ENCODE measurements around the gene PRPF40A. TPM values are rescaled to one million over a fixed set of nuclear protein-coding genes. Genes with fewer than 3 reads are reported as not detected.

Gene PRPF40A
- total and polyA plus RNA-seq, 2 experiments from 2014 or later, result 101 to 125 TPM

- Histone ChIP-seq H3K27ac (no peak overlapping the region), H3K4me3 (no peak overlapping the region), H2AFZ (no peak overlapping the region), H3K9me3 (ENCODE audit: low read depth) (no peaks in the 10 kb centered on the region), H3K27me3 (no peaks in the 10 kb centered on the region), H3K9me2 (replicated peaks; ENCODE audit: insufficient read depth) (no peaks in the 10 kb centered on the region), H4K20me1 (ENCODE audit: insufficient read depth, poor library complexity, severe bottlenecking) (peaks cover 38% of the 10 kb centered on the region), H3K4me2 (peak overlapping the region; percentile 81), H3K79me2 (peaks cover 81% of the 10 kb centered on the region), H3K36me3 (replicated peaks; ENCODE audit: insufficient read depth, low read depth) (peaks cover 6% of the 10 kb centered on the region), H3K4me1 (ENCODE audit: insufficient read depth) (peaks cover 22% of the 10 kb centered on the region)
- TF ChIP-seq CTCF (IDR thresholded peaks at IDR 0.05; ENCODE audit: poor library complexity) (no peak), EZH2 (IDR thresholded peaks at IDR 0.05; ENCODE audit: borderline replicate concordance) (no peak), EZH2phosphoT487 (IDR thresholded peaks at IDR 0.05; ENCODE audit: low read depth, severe bottlenecking, unreplicated experiment) (no peak)
- DNase-seq (ENCODE audit: low spot score), result no peak
- 95% methylated on average over 1 of the region's 1 CpG for WGBS (ENCODE audit: low lambda C conversion rate, missing lambda C conversion rate)
Observed at GRCh38 chr2:152715112-152715511, 2.1 kb downstream of the PRPF40A start.

DNA sequence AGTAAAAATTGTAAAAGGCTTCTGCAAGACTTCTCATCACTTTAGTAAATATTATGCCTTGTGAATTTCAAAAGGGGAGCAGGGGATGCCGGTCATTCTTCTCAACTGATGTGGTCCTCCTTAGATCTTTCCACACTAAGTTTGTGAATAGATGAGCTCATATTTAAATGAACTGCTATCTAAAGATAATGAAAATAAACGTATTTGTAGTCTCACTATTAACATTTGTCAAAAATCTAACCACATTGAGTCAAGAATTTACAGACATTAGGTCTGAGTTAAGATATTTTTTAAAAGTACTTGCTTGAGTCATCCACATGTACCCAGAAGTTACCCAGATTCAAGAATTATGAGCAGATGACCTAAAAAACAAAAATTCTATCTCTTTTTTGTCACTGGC is 6.5 kb downstream of the PRPF40A start:
- no peak for TF ChIP-seq EZH2 (IDR thresholded peaks at IDR 0.05; ENCODE audit: borderline replicate concordance)
- no peak for DNase-seq (ENCODE audit: low spot score)
- peaks cover 100% of the 10 kb centered on the region for H3K79me2 ChIP-seq
- H3K27me3 ChIP-seq, result no peaks in the 10 kb centered on the region
- H3K4me2 ChIP-seq, result no peak overlapping the region
- peaks cover 9% of the 10 kb centered on the region for H3K4me1 ChIP-seq (ENCODE audit: insufficient read depth)
- no peak overlapping the region for H3K4me3 ChIP-seq
- no peak overlapping the region for H3K27ac ChIP-seq
- peaks cover 6% of the 10 kb centered on the region for H3K36me3 ChIP-seq (replicated peaks; ENCODE audit: insufficient read depth, low read depth)
- H3K9me3 ChIP-seq (ENCODE audit: low read depth), result no peaks in the 10 kb centered on the region
- H4K20me1 ChIP-seq (ENCODE audit: insufficient read depth, poor library complexity, severe bottlenecking), result peaks cover 62% of the 10 kb centered on the region
- no peaks in the 10 kb centered on the region for H3K9me2 ChIP-seq (replicated peaks; ENCODE audit: insufficient read depth)
- 90% methylated on average over 2 of the region's 2 CpGs for WGBS (ENCODE audit: low lambda C conversion rate, missing lambda C conversion rate)
- H2AFZ ChIP-seq, result no peak overlapping the region

DNA sequence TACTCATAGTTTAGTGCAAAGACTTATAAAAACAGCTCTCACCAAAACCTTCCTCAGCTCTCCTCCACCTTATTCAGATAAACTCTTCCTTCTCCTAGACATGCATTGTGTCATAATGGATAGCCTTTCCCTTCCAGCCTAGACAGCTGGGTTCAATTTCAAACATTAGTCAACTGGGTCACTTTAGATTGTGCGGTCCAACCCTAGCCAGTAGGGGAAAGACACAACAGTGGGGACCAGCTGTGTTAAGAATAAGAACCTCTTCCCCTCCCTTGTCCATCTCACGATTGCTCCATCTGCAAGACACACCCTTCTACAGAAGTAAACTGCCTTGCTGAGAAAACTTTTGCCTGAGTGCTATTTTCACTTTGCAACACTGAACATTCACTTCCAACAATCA is 8.5 kb downstream of the PRPF40A start:
- no peak for DNase-seq (ENCODE audit: low spot score)
- Histone ChIP-seq H4K20me1 (ENCODE audit: insufficient read depth, poor library complexity, severe bottlenecking) (peaks cover 62% of the 10 kb centered on the region), H3K9me2 (replicated peaks; ENCODE audit: insufficient read depth) (no peaks in the 10 kb centered on the region), H3K36me3 (replicated peaks; ENCODE audit: insufficient read depth, low read depth) (peaks cover 6% of the 10 kb centered on the region), H3K27me3 (no peaks in the 10 kb centered on the region), H3K4me3 (no peak overlapping the region), H3K79me2 (peaks cover 100% of the 10 kb centered on the region), H3K4me2 (no peak overlapping the region), H2AFZ (no peak overlapping the region), H3K9me3 (ENCODE audit: low read depth) (no peaks in the 10 kb centered on the region), H3K4me1 (ENCODE audit: insufficient read depth) (no peaks in the 10 kb centered on the region), H3K27ac (no peak overlapping the region)
- 86% methylated on average over 2 of the region's 2 CpGs for WGBS (ENCODE audit: low lambda C conversion rate, missing lambda C conversion rate)
- TF ChIP-seq CTCF (IDR thresholded peaks at IDR 0.05; ENCODE audit: poor library complexity) (no peak), EZH2phosphoT487 (IDR thresholded peaks at IDR 0.05; ENCODE audit: low read depth, severe bottlenecking, unreplicated experiment) (no peak), EZH2 (IDR thresholded peaks at IDR 0.05; ENCODE audit: borderline replicate concordance) (no peak)

DNA sequence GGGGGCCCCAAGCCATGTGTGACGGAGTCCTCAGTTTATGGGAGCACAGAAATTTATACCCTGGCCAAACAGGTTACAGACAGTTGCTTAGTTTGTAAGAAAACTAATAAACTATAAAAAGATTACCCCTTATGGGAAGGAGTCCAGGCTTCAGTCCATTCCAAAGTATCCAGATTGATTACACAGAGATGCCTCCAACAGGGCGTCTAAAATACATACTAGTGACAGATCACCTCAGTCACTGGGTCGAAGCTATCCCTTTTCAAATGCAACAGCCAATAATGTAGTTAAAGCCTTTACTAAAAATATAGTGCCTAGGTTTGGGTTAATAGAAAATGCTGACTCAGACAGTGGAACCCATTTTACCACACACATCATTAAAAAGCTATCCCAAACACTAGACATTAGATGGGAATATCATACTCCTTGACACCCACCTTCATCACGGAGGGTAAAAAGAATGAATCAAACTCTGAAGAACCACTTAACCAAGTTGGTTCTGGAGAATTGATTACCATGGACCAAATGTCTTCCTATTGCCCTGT is 10.7 kb downstream of the PRPF40A start:
- H3K27me3 ChIP-seq, result no peaks in the 10 kb centered on the region
- no peaks in the 10 kb centered on the region for H3K9me3 ChIP-seq (ENCODE audit: low read depth)
- H3K4me3 ChIP-seq, result no peak overlapping the region
- H3K4me1 ChIP-seq (ENCODE audit: insufficient read depth), result no peaks in the 10 kb centered on the region
- H4K20me1 ChIP-seq (ENCODE audit: insufficient read depth, poor library complexity, severe bottlenecking), result peaks cover 62% of the 10 kb centered on the region
- TF ChIP-seq EZH2phosphoT487 (IDR thresholded peaks at IDR 0.05; ENCODE audit: low read depth, severe bottlenecking, unreplicated experiment) (no peak), CTCF (IDR thresholded peaks at IDR 0.05; ENCODE audit: poor library complexity) (no peak), EZH2 (IDR thresholded peaks at IDR 0.05; ENCODE audit: borderline replicate concordance) (no peak)
- H3K36me3 ChIP-seq (replicated peaks; ENCODE audit: insufficient read depth, low read depth), result peaks cover 6% of the 10 kb centered on the region
- no peaks in the 10 kb centered on the region for H3K9me2 ChIP-seq (replicated peaks; ENCODE audit: insufficient read depth)
- no peak overlapping the region for H2AFZ ChIP-seq
- 94% methylated on average over 4 of the region's 4 CpGs for WGBS (ENCODE audit: low lambda C conversion rate, missing lambda C conversion rate)
- H3K4me2 ChIP-seq, result no peak overlapping the region
- DNase-seq (ENCODE audit: low spot score), result no peak
- peaks cover 100% of the 10 kb centered on the region for H3K79me2 ChIP-seq
- H3K27ac ChIP-seq, result no peak overlapping the region
